ENCODE data around the gene GREM2.

The GREM2 gene

DNA sequence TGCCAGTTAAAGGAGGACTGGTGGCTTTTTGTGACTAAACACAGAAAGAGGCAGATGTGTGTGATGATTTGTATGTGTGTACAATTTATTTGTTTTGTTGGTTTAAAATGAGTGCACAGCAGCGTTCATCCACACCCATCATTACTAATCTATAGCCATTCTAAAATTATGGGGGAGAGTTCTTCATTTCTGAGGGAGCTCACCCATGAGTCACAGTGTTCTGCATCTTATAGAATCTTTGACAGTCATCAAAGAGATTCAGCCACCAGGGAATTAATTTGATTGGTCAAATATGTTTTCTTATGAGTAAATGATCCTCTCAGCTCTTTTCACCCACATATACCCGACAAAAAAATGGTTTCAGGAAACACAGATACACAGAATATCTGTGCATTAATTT lies 147.9 kb downstream of the GREM2 start:
- H3K9ac ChIP-seq (ENCODE audit: low read depth, low read length, poor library complexity, severe bottlenecking): no peak overlapping the region
- H3K36me3 ChIP-seq (ENCODE audit: insufficient read depth, low read length): no peaks in the 10 kb centered on the region
- H3F3A ChIP-seq (ENCODE audit: low read depth): no peaks in the 10 kb centered on the region
- no peak for TF ChIP-seq EZH2phosphoT487 (IDR thresholded peaks at IDR 0.05; ENCODE audit: borderline replicate concordance)
- TF ChIP-seq, protein P1, sequence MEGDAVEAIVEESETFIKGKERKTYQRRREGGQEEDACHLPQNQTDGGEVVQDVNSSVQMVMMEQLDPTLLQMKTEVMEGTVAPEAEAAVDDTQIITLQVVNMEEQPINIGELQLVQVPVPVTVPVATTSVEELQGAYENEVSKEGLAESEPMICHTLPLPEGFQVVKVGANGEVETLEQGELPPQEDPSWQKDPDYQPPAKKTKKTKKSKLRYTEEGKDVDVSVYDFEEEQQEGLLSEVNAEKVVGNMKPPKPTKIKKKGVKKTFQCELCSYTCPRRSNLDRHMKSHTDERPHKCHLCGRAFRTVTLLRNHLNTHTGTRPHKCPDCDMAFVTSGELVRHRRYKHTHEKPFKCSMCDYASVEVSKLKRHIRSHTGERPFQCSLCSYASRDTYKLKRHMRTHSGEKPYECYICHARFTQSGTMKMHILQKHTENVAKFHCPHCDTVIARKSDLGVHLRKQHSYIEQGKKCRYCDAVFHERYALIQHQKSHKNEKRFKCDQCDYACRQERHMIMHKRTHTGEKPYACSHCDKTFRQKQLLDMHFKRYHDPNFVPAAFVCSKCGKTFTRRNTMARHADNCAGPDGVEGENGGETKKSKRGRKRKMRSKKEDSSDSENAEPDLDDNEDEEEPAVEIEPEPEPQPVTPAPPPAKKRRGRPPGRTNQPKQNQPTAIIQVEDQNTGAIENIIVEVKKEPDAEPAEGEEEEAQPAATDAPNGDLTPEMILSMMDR (conservative IDR thresholded peaks at IDR 0.05; ENCODE audit: low read length): no peak
- H4K20me1 ChIP-seq (ENCODE audit: insufficient read depth, low read length, poor library complexity, severe bottlenecking): no peaks in the 10 kb centered on the region
- H3K27me3 ChIP-seq (ENCODE audit: insufficient read depth, low read length, poor library complexity, severe bottlenecking): no peaks in the 10 kb centered on the region
- H3K4me2 ChIP-seq (ENCODE audit: low read depth, low read length, poor library complexity, severe bottlenecking): no peak overlapping the region
- no peaks in the 10 kb centered on the region for H3K79me2 ChIP-seq (ENCODE audit: insufficient read depth, low read length)
- H3K9me3 ChIP-seq (ENCODE audit: insufficient read depth, low read depth, low read length): no peaks in the 10 kb centered on the region; the same call in 1 of the 2 replicates
- no peak overlapping the region for H2AFZ ChIP-seq (ENCODE audit: low read length)
- no peaks in the 10 kb centered on the region for H3K4me1 ChIP-seq (ENCODE audit: insufficient read depth, low read length, poor library complexity, severe bottlenecking)
- H3K9me2 ChIP-seq (replicated peaks; ENCODE audit: low read depth, low read length): no peaks in the 10 kb centered on the region
- H3K4me3 ChIP-seq (ENCODE audit: low read length, poor library complexity, severe bottlenecking): no peak overlapping the region

DNA sequence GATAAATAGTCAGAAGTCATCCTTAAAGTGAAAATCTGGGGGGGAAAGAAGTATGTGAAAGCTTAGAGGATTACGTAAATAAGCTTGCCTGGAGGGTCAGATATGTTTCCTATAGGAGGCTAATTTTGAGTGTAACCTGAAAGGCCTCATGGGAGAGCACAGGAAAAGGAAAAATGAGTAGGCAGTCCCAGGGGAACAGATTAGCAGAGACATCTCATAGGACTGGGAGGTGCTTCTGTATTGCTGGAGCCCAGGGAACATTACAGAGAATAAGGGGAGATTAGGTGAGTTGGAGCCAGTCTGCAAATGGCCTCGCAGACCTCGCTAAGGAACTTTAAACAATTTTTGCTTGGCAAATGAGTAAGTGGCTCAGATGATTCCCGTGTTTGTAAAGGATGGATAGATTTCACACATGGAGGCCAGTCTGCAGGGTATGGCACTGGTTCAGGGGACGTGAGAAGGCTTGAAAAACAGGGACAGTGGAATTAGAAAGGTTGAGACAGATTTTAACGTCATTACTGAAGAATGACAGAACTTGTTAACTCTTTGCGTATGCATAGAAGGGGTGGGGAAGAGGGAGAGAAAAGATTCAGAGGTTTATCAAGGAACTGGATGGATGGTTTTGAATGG lies 149.1 kb downstream of the GREM2 start:
- H3K4me1 ChIP-seq (ENCODE audit: insufficient read depth, low read length, poor library complexity, severe bottlenecking): no peaks in the 10 kb centered on the region
- H2AFZ ChIP-seq (ENCODE audit: low read length): no peak overlapping the region
- H3F3A ChIP-seq (ENCODE audit: low read depth): no peaks in the 10 kb centered on the region
- H3K79me2 ChIP-seq (ENCODE audit: insufficient read depth, low read length): no peaks in the 10 kb centered on the region
- no peaks in the 10 kb centered on the region; the same call in 1 of the 2 replicates for H3K9me3 ChIP-seq (ENCODE audit: insufficient read depth, low read depth, low read length)
- no peaks in the 10 kb centered on the region for H3K36me3 ChIP-seq (ENCODE audit: insufficient read depth, low read length)
- no peaks in the 10 kb centered on the region for H3K27me3 ChIP-seq (ENCODE audit: insufficient read depth, low read length, poor library complexity, severe bottlenecking)
- H3K4me3 ChIP-seq (ENCODE audit: low read length, poor library complexity, severe bottlenecking): no peak overlapping the region
- TF ChIP-seq, protein P1 (conservative IDR thresholded peaks at IDR 0.05; ENCODE audit: low read length): no peak
- no peak for TF ChIP-seq EZH2phosphoT487 (IDR thresholded peaks at IDR 0.05; ENCODE audit: borderline replicate concordance)
- H3K9ac ChIP-seq (ENCODE audit: low read depth, low read length, poor library complexity, severe bottlenecking): no peak overlapping the region
- H4K20me1 ChIP-seq (ENCODE audit: insufficient read depth, low read length, poor library complexity, severe bottlenecking): no peaks in the 10 kb centered on the region
- H3K4me2 ChIP-seq (ENCODE audit: low read depth, low read length, poor library complexity, severe bottlenecking): no peak overlapping the region
- no peaks in the 10 kb centered on the region for H3K9me2 ChIP-seq (replicated peaks; ENCODE audit: low read depth, low read length)

DNA sequence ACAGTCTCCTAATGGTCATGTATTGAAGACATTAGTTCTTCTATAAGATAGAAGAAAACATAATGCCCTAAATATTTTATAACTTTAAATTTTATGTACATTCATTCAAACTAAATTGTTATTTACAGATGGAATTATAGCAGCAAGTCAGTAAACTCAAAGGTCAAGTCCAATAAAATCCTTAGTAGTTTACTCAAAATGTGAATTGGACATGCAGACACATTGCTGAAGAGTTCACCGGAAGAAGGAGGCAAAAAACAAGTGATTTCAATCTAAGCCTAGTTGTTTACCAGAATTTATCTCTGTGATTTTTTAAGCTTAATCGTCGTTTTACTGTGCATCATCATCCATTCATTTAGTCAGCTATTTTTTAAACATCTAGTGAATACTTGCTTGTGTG lies 149.7 kb downstream of the GREM2 start:
- TF ChIP-seq, protein P1 (conservative IDR thresholded peaks at IDR 0.05; ENCODE audit: low read length): no peak
- no peak for TF ChIP-seq EZH2phosphoT487 (IDR thresholded peaks at IDR 0.05; ENCODE audit: borderline replicate concordance)
- no peaks in the 10 kb centered on the region for H4K20me1 ChIP-seq (ENCODE audit: insufficient read depth, low read length, poor library complexity, severe bottlenecking)
- no peaks in the 10 kb centered on the region for H3K4me1 ChIP-seq (ENCODE audit: insufficient read depth, low read length, poor library complexity, severe bottlenecking)
- no peaks in the 10 kb centered on the region for H3F3A ChIP-seq (ENCODE audit: low read depth)
- no peaks in the 10 kb centered on the region for H3K79me2 ChIP-seq (ENCODE audit: insufficient read depth, low read length)
- no peak overlapping the region for H3K4me2 ChIP-seq (ENCODE audit: low read depth, low read length, poor library complexity, severe bottlenecking)
- no peaks in the 10 kb centered on the region for H3K36me3 ChIP-seq (ENCODE audit: insufficient read depth, low read length)
- H3K4me3 ChIP-seq (ENCODE audit: low read length, poor library complexity, severe bottlenecking): no peak overlapping the region
- H3K27me3 ChIP-seq (ENCODE audit: insufficient read depth, low read length, poor library complexity, severe bottlenecking): no peaks in the 10 kb centered on the region
- no peaks in the 10 kb centered on the region; the same call in 1 of the 2 replicates for H3K9me3 ChIP-seq (ENCODE audit: insufficient read depth, low read depth, low read length)
- no peaks in the 10 kb centered on the region for H3K9me2 ChIP-seq (replicated peaks; ENCODE audit: low read depth, low read length)
- H3K9ac ChIP-seq (ENCODE audit: low read depth, low read length, poor library complexity, severe bottlenecking): no peak overlapping the region
- H2AFZ ChIP-seq (ENCODE audit: low read length): no peak overlapping the region

All from Loucy (cell line).